CD4-positive, CD25-positive, alpha-beta regulatory T cell (primary cell): Measurements from ENCODE around the gene FUZ. TPM values are rescaled to one million over a fixed set of nuclear protein-coding genes. Genes with fewer than 3 reads are reported as not detected.
A peak's percentile ranks its signal among the peaks of the same experiment; 100 is the strongest.

Experiments used
- ATAC-seq, 2 donors: fragments of 150-1000 bp; cut with Tn5 transposase; one replicate each; pipeline ENCODE4 v1.10.0; 2021; ENCODE audit warnings: low read depth in 2 of 2, moderate number of reproducible peaks in 2 of 2, moderate library complexity in 1 of 2
- DNase-seq, 3 donors: peaks; one replicate each; pipeline versions ENCODE4 v3.0.0 to v3.0.0-alpha.2; 2012 to 2022; ENCODE audit warnings: mixed read lengths in 1 of 3
- H3K27ac ChIP-seq: one replicate; pipeline ENCODE4 v1.7.0; 2013; ENCODE audit warnings: mild to moderate bottlenecking, low read length; ENCODE audit not compliant: insufficient read depth, poor library complexity, severe bottlenecking
- H3K27me3 ChIP-seq: one replicate; pipeline ENCODE4 v1.7.0; 2013; ENCODE audit warnings: low read length; ENCODE audit not compliant: control insufficient read depth, insufficient read depth
- H3K36me3 ChIP-seq: one replicate; pipeline ENCODE4 v1.7.0; 2013; ENCODE audit warnings: mild to moderate bottlenecking, low read length, moderate library complexity; ENCODE audit not compliant: control insufficient read depth, insufficient read depth
- H3K4me1 ChIP-seq: 2 replicates; pipeline ENCODE4 v1.7.0; 2013; ENCODE audit warnings: mild to moderate bottlenecking, low read length; ENCODE audit not compliant: insufficient read depth, control insufficient read depth, poor library complexity, severe bottlenecking
- H3K4me3 ChIP-seq: one replicate; pipeline ENCODE4 v1.7.0; 2013; ENCODE audit warnings: low read depth, mild to moderate bottlenecking, low read length, moderate library complexity
- H3K9me3 ChIP-seq, 2 experiments: 1 replicate in 1 of 2; 2 replicates in 1 of 2; pipeline ENCODE4 v1.7.0; 2013; ENCODE audit warnings: low read length in 2 of 2, mild to moderate bottlenecking in 1 of 2, moderate library complexity in 1 of 2; ENCODE audit not compliant: control insufficient read depth in 2 of 2
- H3K27ac Mint-ChIP-seq, 3 donors: one replicate each; pipeline ENCODE4 v1.8.0; 2020 to 2022; ENCODE audit warnings: mild to moderate bottlenecking in 3 of 3, mixed read lengths in 3 of 3, moderate library complexity in 2 of 3
- H3K27me3 Mint-ChIP-seq: one replicate; pipeline ENCODE4 v1.8.0; 2022; ENCODE audit warnings: mild to moderate bottlenecking, mixed read lengths
- H3K36me3 Mint-ChIP-seq: one replicate; pipeline ENCODE4 v1.8.0; 2020; ENCODE audit warnings: mixed read lengths
- H3K4me1 Mint-ChIP-seq, 4 donors: one replicate each; pipeline ENCODE4 v1.8.0; 2020 to 2022; ENCODE audit warnings: mixed read lengths in 4 of 4, mild to moderate bottlenecking in 1 of 4
- H3K4me3 Mint-ChIP-seq, 4 donors: one replicate each; pipeline ENCODE4 v1.8.0; 2020 to 2022; ENCODE audit warnings: mild to moderate bottlenecking in 4 of 4, mixed read lengths in 4 of 4, moderate library complexity in 3 of 4
- H3K9me3 Mint-ChIP-seq, 7 donors: one replicate each; pipeline ENCODE4 v1.8.0; 2020 to 2022; ENCODE audit warnings: mixed read lengths in 7 of 7, mild to moderate bottlenecking in 3 of 7, moderate library complexity in 2 of 7
- polyA plus RNA-seq, 4 donors: library from polyadenylated mRNA; unstranded; fragments of 300-500 nt; fragmentation: Illumina TruSeq; gene quantifications; one replicate each; pipeline ENCODE4 v1.2.3, GENCODE V29; 2021
- total RNA-seq: library from RNA; stranded (reverse); gene quantifications from one replicate; pipeline ENCODE4 v1.2.3, GENCODE V29; 2022

Gene FUZ
- total and polyA plus RNA-seq, 5 donors from 2014 or later, result 4.0 to 15.8 (median 5.7) TPM

DNA sequence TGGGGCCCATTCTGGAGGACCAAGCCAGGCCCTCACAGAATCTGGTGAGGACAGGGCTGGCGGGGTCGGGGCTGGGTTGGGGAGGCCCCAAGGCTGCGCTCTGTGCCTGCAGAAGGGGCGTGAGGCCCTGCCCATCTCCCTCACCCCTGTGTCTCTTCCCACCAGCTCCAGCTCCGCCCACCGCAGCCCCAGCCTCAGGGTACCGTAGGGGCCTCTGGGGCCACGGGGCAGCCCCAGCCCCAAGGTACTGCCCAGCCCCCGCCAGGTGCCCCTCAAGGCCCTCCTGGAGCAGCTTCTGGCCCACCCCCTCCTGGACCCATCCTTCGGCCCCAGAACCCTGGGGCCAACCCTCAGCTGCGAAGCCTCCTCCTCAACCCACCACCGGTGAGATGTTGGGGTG is 22.5 kb upstream of the FUZ start:
- DNase-seq, result no peak
- Mint-ChIP-seq H3K9me3 (no peaks in the 10 kb centered on the region), H3K4me1 (peaks cover 0 to 3% (median 0%) of the 10 kb centered on the region in 4 donors), H3K27ac (no peak overlapping the region), H3K36me3 (peaks cover 30% of the 10 kb centered on the region), H3K4me3 (no peak overlapping the region), H3K27me3 (no peaks in the 10 kb centered on the region)
- no peaks in the 10 kb centered on the region for H3K4me1 ChIP-seq
- H3K27me3 ChIP-seq, result no peaks in the 10 kb centered on the region
- no peak for ATAC-seq
- no peaks in the 10 kb centered on the region for H3K9me3 ChIP-seq
- H3K4me3 ChIP-seq, result no peak overlapping the region
- H3K36me3 ChIP-seq, result peaks cover 69% of the 10 kb centered on the region
- no peak overlapping the region for H3K27ac ChIP-seq

DNA sequence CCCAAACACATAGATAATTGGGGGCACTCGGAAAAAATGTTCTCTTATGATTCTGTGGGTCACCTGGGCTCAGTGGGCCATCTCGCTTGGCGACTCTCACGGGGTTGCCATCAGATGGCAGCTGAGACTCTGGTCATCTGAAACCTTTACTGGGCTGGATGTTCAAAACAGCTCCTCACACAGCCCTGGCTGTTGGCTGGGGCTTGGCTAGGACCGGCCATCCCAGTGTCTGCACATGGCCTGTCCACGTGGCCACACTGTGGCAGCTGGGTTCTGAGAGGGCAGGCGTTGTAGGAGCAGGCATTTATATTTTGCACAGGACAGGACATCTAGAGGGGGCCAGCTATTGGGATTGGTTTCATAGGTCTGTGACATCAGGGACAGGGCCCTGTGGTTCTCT is 20.5 kb upstream of the FUZ start:
- DNase-seq (no peak), ATAC-seq (no peak)
- Mint-ChIP-seq H3K36me3 (peaks cover 24% of the 10 kb centered on the region), H3K4me3 (no peak overlapping the region), H3K4me1 (peaks cover 0 to 3% (median 0%) of the 10 kb centered on the region in 4 donors), H3K27ac (no peak overlapping the region), H3K27me3 (no peaks in the 10 kb centered on the region), H3K9me3 (no peaks in the 10 kb centered on the region)
- H3K27me3 ChIP-seq, result no peaks in the 10 kb centered on the region
- no peaks in the 10 kb centered on the region for H3K9me3 ChIP-seq
- peaks cover 72% of the 10 kb centered on the region for H3K36me3 ChIP-seq
- H3K4me3 ChIP-seq, result no peak overlapping the region
- no peak overlapping the region for H3K27ac ChIP-seq
- H3K4me1 ChIP-seq, result no peaks in the 10 kb centered on the region

DNA sequence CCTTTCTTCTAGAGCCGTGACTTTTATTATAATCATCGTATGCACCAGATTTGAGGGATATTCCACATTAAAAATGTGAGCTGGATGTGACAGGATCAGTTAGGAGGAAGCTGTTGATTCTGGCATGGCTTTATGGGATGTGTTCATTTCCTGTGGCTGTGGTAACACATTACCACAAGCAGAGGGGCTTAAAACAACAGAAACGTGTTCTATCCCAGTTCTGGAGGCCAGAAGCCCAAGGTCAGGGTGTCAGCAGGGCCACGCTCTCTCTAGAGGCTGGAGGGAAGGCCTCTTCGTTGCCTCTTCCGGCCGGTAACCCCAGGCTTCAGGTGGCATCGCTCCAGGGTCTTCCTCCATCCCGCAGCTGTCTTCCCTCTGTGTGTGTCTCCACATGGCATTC is 19.5 kb upstream of the FUZ start:
- DNase-seq (no peak), ATAC-seq (no peak)
- Mint-ChIP-seq H3K9me3 (no peaks in the 10 kb centered on the region), H3K4me1 (peaks cover 0 to 3% (median 0%) of the 10 kb centered on the region in 4 donors), H3K4me3 (no peak overlapping the region), H3K36me3 (peaks cover 23% of the 10 kb centered on the region), H3K27me3 (no peaks in the 10 kb centered on the region), H3K27ac (no peak overlapping the region)
- Histone ChIP-seq H3K27me3 (no peaks in the 10 kb centered on the region), H3K4me1 (no peaks in the 10 kb centered on the region), H3K36me3 (peaks cover 70% of the 10 kb centered on the region), H3K9me3 (no peaks in the 10 kb centered on the region), H3K4me3 (no peak overlapping the region), H3K27ac (no peak overlapping the region)

DNA sequence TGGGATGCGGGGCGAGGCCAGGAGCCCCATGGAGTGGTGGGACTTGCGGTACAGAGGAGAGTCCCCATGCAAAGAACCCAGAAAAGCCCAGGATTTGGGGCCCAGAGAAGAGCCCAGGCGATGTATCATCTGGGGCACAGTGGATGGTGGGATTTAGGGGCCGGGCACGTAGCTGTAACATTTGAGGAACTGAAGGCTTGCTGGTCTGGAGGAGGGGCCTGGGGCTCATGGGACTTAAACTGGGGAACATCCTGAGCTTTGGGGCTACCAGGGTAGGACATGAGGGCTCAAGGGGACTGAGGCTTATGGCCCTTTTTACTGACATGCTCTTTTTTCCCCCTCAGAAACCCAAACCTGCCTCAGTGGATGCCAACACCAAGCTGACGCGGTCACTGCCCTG is 18.5 kb upstream of the FUZ start:
- peaks cover 70% of the 10 kb centered on the region for H3K36me3 ChIP-seq
- no peaks in the 10 kb centered on the region for H3K9me3 ChIP-seq
- Mint-ChIP-seq H3K27ac (no peak overlapping the region), H3K9me3 (no peaks in the 10 kb centered on the region), H3K36me3 (peaks cover 23% of the 10 kb centered on the region), H3K4me1 (peaks cover 0 to 7% (median 5%) of the 10 kb centered on the region in 4 donors), H3K4me3 (no peak overlapping the region), H3K27me3 (no peaks in the 10 kb centered on the region)
- H3K4me1 ChIP-seq, result no peaks in the 10 kb centered on the region
- no peaks in the 10 kb centered on the region for H3K27me3 ChIP-seq
- DNase-seq (no peak), ATAC-seq (no peak)
- no peak overlapping the region for H3K27ac ChIP-seq
- H3K4me3 ChIP-seq, result no peak overlapping the region

DNA sequence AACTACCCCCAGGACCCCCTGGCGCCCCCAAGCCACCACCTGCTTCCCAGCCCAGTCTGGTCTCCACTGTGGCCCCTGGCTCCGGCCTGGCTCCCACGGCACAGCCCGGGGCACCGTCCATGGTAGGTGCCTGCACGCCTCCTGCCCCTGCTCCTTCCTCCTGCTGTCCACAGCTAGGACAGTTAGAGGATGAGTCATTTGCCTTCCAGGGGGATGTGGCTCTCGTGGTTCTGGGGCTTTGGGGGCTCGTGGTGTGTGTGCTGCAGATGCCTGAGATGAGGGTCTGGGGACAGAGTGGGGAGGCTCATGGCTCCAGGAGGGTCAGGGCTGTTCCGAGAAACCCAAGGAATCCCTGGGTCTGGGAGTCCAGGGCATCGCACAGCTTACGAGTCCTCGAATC is 17.7 kb upstream of the FUZ start:
- H3K4me3 ChIP-seq, result no peak overlapping the region
- H3K4me1 ChIP-seq, result no peaks in the 10 kb centered on the region
- Mint-ChIP-seq H3K4me1 (peaks cover 0 to 10% (median 5%) of the 10 kb centered on the region in 4 donors), H3K27ac (no peak overlapping the region), H3K9me3 (no peaks in the 10 kb centered on the region), H3K4me3 (no peak overlapping the region), H3K27me3 (no peaks in the 10 kb centered on the region), H3K36me3 (peaks cover 23% of the 10 kb centered on the region)
- H3K27me3 ChIP-seq, result no peaks in the 10 kb centered on the region
- peaks cover 70% of the 10 kb centered on the region for H3K36me3 ChIP-seq
- DNase-seq (no peak), ATAC-seq (no peak)
- no peak overlapping the region for H3K27ac ChIP-seq
- no peaks in the 10 kb centered on the region for H3K9me3 ChIP-seq

DNA sequence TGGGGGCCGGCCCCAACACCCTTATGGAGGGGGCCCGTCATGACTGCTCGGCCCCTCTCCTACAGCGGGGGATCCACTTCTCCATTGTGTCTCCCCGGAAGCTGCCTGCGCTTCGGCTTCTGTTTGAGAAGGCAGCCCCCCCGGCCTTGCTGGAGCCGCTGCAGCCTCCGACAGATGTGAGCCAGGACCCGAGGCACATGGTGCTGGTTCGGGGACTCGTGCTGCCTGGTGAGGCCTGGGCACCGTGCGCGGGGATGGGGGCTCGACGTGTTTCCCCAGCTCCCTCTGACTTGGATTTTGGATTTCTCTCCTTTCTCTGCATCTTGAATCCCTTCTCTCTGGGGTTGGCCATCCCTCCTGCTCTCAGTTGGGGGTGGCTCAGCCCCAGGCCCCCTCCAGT is 16.6 kb upstream of the FUZ start:
- Mint-ChIP-seq H3K36me3 (peaks cover 22% of the 10 kb centered on the region), H3K27ac (no peak overlapping the region), H3K27me3 (no peaks in the 10 kb centered on the region), H3K4me1 (peaks cover 0 to 10% (median 5%) of the 10 kb centered on the region in 4 donors), H3K4me3 (no peak overlapping the region), H3K9me3 (no peaks in the 10 kb centered on the region)
- DNase-seq (no peak), ATAC-seq (no peak)
- Histone ChIP-seq H3K4me3 (no peak overlapping the region), H3K27ac (no peak overlapping the region), H3K4me1 (no peaks in the 10 kb centered on the region), H3K27me3 (no peaks in the 10 kb centered on the region), H3K9me3 (no peaks in the 10 kb centered on the region), H3K36me3 (peaks cover 61% of the 10 kb centered on the region)

DNA sequence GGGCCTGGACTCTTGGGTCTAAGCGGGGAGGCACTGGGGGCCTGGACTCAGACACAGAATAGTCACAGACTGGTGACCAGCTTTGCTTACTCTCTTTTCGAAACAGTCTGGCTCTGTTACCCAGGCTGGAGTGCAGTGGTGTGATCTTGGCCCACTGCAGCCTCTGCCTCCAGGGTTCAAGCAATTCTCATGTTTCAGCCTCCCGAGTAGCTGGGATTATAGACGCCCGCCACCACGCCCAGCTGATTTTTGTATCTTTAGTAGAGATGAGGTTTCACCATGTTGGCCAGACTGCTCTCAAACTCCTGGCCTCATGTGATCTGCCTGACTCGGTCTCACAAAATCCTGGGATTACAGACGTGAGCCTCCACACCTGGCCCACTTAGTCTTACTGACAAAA is 16.1 kb upstream of the FUZ start:
- H3K27ac ChIP-seq, result no peak overlapping the region
- H3K27me3 ChIP-seq, result no peaks in the 10 kb centered on the region
- ATAC-seq (no peak), DNase-seq (no peak)
- H3K27ac Mint-ChIP-seq, result no peak overlapping the region
- H3K9me3 Mint-ChIP-seq, result no peaks in the 10 kb centered on the region
- H3K4me1 ChIP-seq, result no peaks in the 10 kb centered on the region
- peaks cover 56% of the 10 kb centered on the region for H3K36me3 ChIP-seq
- H3K4me3 Mint-ChIP-seq, result no peak overlapping the region
- H3K4me1 Mint-ChIP-seq, result peaks cover 0 to 10% (median 7%) of the 10 kb centered on the region in 4 donors
- peaks cover 19% of the 10 kb centered on the region for H3K36me3 Mint-ChIP-seq
- no peak overlapping the region for H3K4me3 ChIP-seq
- no peaks in the 10 kb centered on the region for H3K9me3 ChIP-seq
- no peaks in the 10 kb centered on the region for H3K27me3 Mint-ChIP-seq

DNA sequence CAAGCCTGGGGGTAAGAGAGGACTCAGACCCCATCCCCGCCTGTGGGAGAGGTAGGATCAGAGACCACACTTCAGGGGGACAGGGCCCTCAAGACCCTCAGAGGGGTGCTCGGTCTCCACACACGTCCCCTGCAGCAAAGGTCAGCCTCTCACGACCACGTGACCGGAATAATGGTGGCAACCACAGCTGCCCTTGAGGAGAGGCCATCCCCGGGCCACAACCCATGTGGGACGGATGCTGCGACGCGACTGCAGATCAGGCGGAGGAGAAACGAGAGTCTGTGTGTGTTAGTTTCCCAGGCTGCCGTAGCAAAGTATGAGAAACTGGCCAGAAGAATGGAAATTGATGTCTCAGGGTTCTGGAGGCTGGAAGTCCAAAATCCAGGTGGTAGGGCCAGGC is 13.9 kb upstream of the FUZ start:
- DNase-seq (no peak), ATAC-seq (no peak)
- no peak overlapping the region for H3K4me3 ChIP-seq
- peaks cover 50% of the 10 kb centered on the region for H3K36me3 ChIP-seq
- no peaks in the 10 kb centered on the region for H3K27me3 ChIP-seq
- Mint-ChIP-seq H3K27me3 (no peaks in the 10 kb centered on the region), H3K4me1 (peaks cover 0 to 13% (median 10%) of the 10 kb centered on the region in 4 donors), H3K36me3 (peaks cover 11% of the 10 kb centered on the region), H3K4me3 (peak overlapping the region in 1 of 4 donors; percentile 52), H3K27ac (no peak overlapping the region), H3K9me3 (no peaks in the 10 kb centered on the region)
- H3K4me1 ChIP-seq, result no peaks in the 10 kb centered on the region
- no peaks in the 10 kb centered on the region for H3K9me3 ChIP-seq
- no peak overlapping the region for H3K27ac ChIP-seq
